Measurements from ENCODE around the gene ZFR2.

The ZFR2 gene

GRCh38 chr19:3813473-3814392 is 55.1 kb downstream of the ZFR2 start:
- DNase-seq (ENCODE audit: low spot score), result no peak

GRCh38 chr19:3810708-3811355 is 58.0 kb downstream of the ZFR2 start:
- DNase-seq (ENCODE audit: low spot score), result no peak

GRCh38 chr19:3809881-3810707 is 58.7 kb downstream of the ZFR2 start:
- DNase-seq (ENCODE audit: low spot score), result no peak

- DNase-seq (ENCODE audit: low spot score), result no peak
These were observed 60.3 kb downstream of the ZFR2 start for GRCh38 chr19:3808420-3809143.

- no peak for DNase-seq (ENCODE audit: low spot score)
These were observed 61.1 kb downstream of the ZFR2 start for GRCh38 chr19:3807574-3808354.

- DNase-seq (ENCODE audit: low spot score), result no peak
These were observed 61.7 kb downstream of the ZFR2 start for GRCh38 chr19:3807131-3807480.

GRCh38 chr19:3805859-3806258 is 63.0 kb downstream of the ZFR2 start:
- DNase-seq (ENCODE audit: low spot score), result no peak

- no peak for DNase-seq (ENCODE audit: low spot score)
These were observed 64.4 kb downstream of the ZFR2 start for GRCh38 chr19:3804429-3804828.

- no peak for DNase-seq (ENCODE audit: low spot score)
These were observed 64.9 kb downstream of the ZFR2 start for GRCh38 chr19:3803986-3804385.

- no peak for DNase-seq (ENCODE audit: low spot score)
These were observed 65.5 kb downstream of the ZFR2 start for GRCh38 chr19:3803114-3803888.

- no peak for DNase-seq (ENCODE audit: low spot score)
These were observed 67.3 kb downstream of the ZFR2 start for GRCh38 chr19:3801412-3802096.

- DNase-seq (ENCODE audit: low spot score), result no peak
These were observed 67.8 kb downstream of the ZFR2 start for GRCh38 chr19:3800996-3801395.

GRCh38 chr19:3798137-3798536 is 70.7 kb downstream of the ZFR2 start:
- no peak for DNase-seq (ENCODE audit: low spot score)

GRCh38 chr19:3796358-3796757 is 72.5 kb downstream of the ZFR2 start:
- DNase-seq (ENCODE audit: low spot score), result no peak

GRCh38 chr19:3793799-3794198 is 75.0 kb downstream of the ZFR2 start:
- no peak for DNase-seq (ENCODE audit: low spot score)

- no peak for DNase-seq (ENCODE audit: low spot score)
These were observed 76.7 kb downstream of the ZFR2 start for GRCh38 chr19:3792114-3792513.

GRCh38 chr19:3790941-3791340 is 77.9 kb downstream of the ZFR2 start:
- no peak for DNase-seq (ENCODE audit: low spot score)

- no peak for DNase-seq (ENCODE audit: low spot score)
These were observed 78.6 kb downstream of the ZFR2 start for GRCh38 chr19:3790209-3790734.

GRCh38 chr19:3788996-3789778 is 79.7 kb downstream of the ZFR2 start:
- DNase-seq (ENCODE audit: low spot score), result no peak

Measured in COLO829 (cell line).